ENCODE measurements around the gene HIBCH. TPM values are rescaled to one million over a fixed set of nuclear protein-coding genes. Genes with fewer than 3 reads are reported as not detected.

HIBCH gene
- total and polyA plus RNA-seq, 2 of the 13 experiments (the other 11 are each of a cell fraction or from before 2014, with no cell fraction given): 18.8 to 49.5 TPM

DNA sequence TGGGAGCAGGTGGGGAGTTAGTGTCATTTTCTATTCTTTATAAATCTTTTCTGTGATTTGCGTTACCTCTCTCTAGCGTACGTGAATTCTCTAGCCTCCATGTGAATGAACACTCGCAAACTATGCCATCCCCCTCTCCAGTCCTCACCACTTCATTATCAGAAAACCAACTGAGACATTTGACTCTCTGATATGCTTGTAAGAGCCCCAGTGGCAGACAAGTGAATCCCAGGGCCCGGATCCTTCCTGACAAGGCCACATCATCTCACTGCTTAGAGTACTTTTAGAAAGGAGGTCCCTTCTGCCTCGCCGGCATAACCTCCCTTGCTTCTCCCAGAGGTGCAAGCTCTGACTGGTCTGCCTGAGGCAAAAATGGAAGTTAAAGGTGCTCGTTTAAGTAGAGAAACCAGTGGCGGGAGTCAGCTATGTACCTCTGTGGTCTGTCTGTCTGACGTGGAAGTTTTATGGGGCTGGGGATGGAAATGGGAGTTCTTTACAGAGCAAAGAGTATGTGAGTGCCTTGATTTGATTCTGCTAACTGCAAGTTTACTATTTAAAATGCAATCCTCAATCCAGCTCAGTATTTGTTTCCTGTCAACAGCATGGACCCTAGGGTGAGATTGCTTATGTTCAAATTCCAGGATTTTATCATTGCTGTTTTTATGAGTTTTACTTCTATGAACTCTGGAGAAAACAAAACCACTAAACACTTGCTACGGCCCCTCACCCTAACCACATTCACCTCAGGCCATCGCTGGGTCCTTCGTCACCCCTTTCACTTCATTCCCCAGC is 142.2 kb downstream of the HIBCH start:
- 77% methylated on average over 13 of the region's 13 CpGs for WGBS (ENCODE audit: low lambda C conversion rate)
- Histone ChIP-seq H3K4me1 (ENCODE audit: insufficient read depth, low read length) (peaks cover 23% of the 10 kb centered on the region), H3K27ac (ENCODE audit: extremely low read length, insufficient read depth, low read length) (no peak overlapping the region), H3K9me3 (ENCODE audit: low read length) (no peaks in the 10 kb centered on the region), H3K4me3 (replicated peaks in 1 of 3; ENCODE audit: insufficient read depth in 1 of 3, low read depth in 2 of 3, low read length in 3 of 3) (no peak overlapping the region), H3K4me2 (ENCODE audit: low read depth, low read length) (no peak overlapping the region), H3K79me2 (ENCODE audit: insufficient read depth, low read length) (no peaks in the 10 kb centered on the region), H3K27me3 (ENCODE audit: control insufficient read depth in 1 of 2, insufficient read depth in 2 of 2, low read length in 2 of 2) (no peaks in the 10 kb centered on the region; a peak in 1 of 5 replicates), H3K36me3 (replicated peaks in 1 of 2; ENCODE audit: control insufficient read depth in 1 of 2, insufficient read depth in 2 of 2, low read length in 2 of 2) (no peaks in the 10 kb centered on the region), H4K20me1 (ENCODE audit: insufficient read depth, low read length) (no peaks in the 10 kb centered on the region), H2AFZ (ENCODE audit: low read length) (no peak overlapping the region), H3K9ac (ENCODE audit: insufficient read depth, low read depth, low read length) (no peak overlapping the region)
- intact Hi-C loops (cut with micrococcal nuclease; ENCODE audit: unreplicated experiment): no loop called here
- FAIRE-seq: no peak
- ATAC-seq: no peak
- ChIA-PET POLR2A (no interaction called here), CTCF (ENCODE audit: low intra/inter-chr PET ratio, low total read pairs) (no interaction called here)
- DNase-seq (ENCODE audit: low spot score): no peak
- BruUV-seq (replicated peaks): no TSS peak
- in situ Hi-C loops (cut with HindIII; ENCODE audit: extremely low pct_ligation_motif_present, low pct_unique_long_range_greater_than_20kb): no loop called here
- TF ChIP-seq ZMYM4 (CRISPR knock-in tag; IDR thresholded peaks at IDR 0.05): no peak
- TF ChIP-seq ZNF788 (CRISPR knock-in tag; IDR thresholded peaks at IDR 0.05; ENCODE audit: borderline replicate concordance): no peak
- TF ChIP-seq, protein P1, sequence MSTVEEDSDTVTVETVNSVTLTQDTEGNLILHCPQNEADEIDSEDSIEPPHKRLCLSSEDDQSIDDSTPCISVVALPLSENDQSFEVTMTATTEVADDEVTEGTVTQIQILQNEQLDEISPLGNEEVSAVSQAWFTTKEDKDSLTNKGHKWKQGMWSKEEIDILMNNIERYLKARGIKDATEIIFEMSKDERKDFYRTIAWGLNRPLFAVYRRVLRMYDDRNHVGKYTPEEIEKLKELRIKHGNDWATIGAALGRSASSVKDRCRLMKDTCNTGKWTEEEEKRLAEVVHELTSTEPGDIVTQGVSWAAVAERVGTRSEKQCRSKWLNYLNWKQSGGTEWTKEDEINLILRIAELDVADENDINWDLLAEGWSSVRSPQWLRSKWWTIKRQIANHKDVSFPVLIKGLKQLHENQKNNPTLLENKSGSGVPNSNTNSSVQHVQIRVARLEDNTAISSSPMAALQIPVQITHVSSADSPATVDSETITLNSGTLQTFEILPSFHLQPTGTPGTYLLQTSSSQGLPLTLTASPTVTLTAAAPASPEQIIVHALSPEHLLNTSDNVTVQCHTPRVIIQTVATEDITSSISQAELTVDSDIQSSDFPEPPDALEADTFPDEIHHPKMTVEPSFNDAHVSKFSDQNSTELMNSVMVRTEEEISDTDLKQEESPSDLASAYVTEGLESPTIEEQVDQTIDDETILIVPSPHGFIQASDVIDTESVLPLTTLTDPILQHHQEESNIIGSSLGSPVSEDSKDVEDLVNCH (CRISPR knock-in tag; IDR thresholded peaks at IDR 0.05): no peak
- TF ChIP-seq, protein P2, sequence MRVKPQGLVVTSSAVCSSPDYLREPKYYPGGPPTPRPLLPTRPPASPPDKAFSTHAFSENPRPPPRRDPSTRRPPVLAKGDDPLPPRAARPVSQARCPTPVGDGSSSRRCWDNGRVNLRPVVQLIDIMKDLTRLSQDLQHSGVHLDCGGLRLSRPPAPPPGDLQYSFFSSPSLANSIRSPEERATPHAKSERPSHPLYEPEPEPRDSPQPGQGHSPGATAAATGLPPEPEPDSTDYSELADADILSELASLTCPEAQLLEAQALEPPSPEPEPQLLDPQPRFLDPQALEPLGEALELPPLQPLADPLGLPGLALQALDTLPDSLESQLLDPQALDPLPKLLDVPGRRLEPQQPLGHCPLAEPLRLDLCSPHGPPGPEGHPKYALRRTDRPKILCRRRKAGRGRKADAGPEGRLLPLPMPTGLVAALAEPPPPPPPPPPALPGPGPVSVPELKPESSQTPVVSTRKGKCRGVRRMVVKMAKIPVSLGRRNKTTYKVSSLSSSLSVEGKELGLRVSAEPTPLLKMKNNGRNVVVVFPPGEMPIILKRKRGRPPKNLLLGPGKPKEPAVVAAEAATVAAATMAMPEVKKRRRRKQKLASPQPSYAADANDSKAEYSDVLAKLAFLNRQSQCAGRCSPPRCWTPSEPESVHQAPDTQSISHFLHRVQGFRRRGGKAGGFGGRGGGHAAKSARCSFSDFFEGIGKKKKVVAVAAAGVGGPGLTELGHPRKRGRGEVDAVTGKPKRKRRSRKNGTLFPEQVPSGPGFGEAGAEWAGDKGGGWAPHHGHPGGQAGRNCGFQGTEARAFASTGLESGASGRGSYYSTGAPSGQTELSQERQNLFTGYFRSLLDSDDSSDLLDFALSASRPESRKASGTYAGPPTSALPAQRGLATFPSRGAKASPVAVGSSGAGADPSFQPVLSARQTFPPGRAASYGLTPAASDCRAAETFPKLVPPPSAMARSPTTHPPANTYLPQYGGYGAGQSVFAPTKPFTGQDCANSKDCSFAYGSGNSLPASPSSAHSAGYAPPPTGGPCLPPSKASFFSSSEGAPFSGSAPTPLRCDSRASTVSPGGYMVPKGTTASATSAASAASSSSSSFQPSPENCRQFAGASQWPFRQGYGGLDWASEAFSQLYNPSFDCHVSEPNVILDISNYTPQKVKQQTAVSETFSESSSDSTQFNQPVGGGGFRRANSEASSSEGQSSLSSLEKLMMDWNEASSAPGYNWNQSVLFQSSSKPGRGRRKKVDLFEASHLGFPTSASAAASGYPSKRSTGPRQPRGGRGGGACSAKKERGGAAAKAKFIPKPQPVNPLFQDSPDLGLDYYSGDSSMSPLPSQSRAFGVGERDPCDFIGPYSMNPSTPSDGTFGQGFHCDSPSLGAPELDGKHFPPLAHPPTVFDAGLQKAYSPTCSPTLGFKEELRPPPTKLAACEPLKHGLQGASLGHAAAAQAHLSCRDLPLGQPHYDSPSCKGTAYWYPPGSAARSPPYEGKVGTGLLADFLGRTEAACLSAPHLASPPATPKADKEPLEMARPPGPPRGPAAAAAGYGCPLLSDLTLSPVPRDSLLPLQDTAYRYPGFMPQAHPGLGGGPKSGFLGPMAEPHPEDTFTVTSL (CRISPR knock-in tag; IDR thresholded peaks at IDR 0.05; ENCODE audit: borderline replicate concordance): no peak
- TF ChIP-seq ZNF761 (CRISPR knock-in tag; conservative IDR thresholded peaks at IDR 0.05): no peak
- no peak for TF ChIP-seq ZNF841 (CRISPR knock-in tag; IDR thresholded peaks at IDR 0.05; ENCODE audit: borderline replicate concordance)
- no peak for TF ChIP-seq FLYWCH1 (CRISPR knock-in tag; IDR thresholded peaks at IDR 0.05)
- TF ChIP-seq ZFP82 (CRISPR knock-in tag; IDR thresholded peaks at IDR 0.05; ENCODE audit: borderline replicate concordance): no peak
- no peak for TF ChIP-seq ZFP62 (CRISPR knock-in tag; IDR thresholded peaks at IDR 0.05)
- no peak for TF ChIP-seq GATAD1 (CRISPR knock-in tag; IDR thresholded peaks at IDR 0.05)
- no peak for TF ChIP-seq ZNF598 (CRISPR knock-in tag; IDR thresholded peaks at IDR 0.05; ENCODE audit: borderline replicate concordance)
- no peak for TF ChIP-seq ZNF550 (CRISPR knock-in tag; IDR thresholded peaks at IDR 0.05; ENCODE audit: borderline replicate concordance)
- TF ChIP-seq, protein P3, sequence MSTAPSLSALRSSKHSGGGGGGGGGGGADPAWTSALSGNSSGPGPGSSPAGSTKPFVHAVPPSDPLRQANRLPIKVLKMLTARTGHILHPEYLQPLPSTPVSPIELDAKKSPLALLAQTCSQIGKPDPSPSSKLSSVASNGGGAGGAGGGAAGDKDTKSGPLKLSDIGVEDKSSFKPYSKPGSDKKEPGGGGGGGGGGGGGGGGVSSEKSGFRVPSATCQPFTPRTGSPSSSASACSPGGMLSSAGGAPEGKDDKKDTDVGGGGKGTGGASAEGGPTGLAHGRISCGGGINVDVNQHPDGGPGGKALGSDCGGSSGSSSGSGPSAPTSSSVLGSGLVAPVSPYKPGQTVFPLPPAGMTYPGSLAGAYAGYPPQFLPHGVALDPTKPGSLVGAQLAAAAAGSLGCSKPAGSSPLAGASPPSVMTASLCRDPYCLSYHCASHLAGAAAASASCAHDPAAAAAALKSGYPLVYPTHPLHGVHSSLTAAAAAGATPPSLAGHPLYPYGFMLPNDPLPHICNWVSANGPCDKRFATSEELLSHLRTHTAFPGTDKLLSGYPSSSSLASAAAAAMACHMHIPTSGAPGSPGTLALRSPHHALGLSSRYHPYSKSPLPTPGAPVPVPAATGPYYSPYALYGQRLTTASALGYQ (CRISPR knock-in tag; IDR thresholded peaks at IDR 0.05): no peak
- TF ChIP-seq ELF1 (CRISPR knock-in tag; IDR thresholded peaks at IDR 0.05): no peak
- no peak for TF ChIP-seq ZNF713 (CRISPR knock-in tag; IDR thresholded peaks at IDR 0.05)
